Subcutaneous abdominal adipose tissue (tissue), 5 donors: ENCODE measurements around the gene CCDC3.
A peak's percentile ranks its signal among the peaks of the same experiment; 100 is the strongest.

Experiments
- H3K27ac ChIP-seq: one replicate; pipeline ENCODE4 v1.7.0; 2013; ENCODE audit warnings: low read depth, mild to moderate bottlenecking, inconsistent platforms, low read length, moderate library complexity
- H3K27me3 ChIP-seq, 5 donors: one replicate each; pipeline ENCODE4 v1.7.0; 2013; ENCODE audit warnings: low read length in 5 of 5, inconsistent platforms in 1 of 5; ENCODE audit not compliant: control insufficient read depth in 5 of 5, insufficient read depth in 4 of 5
- H3K36me3 ChIP-seq, 5 donors: one replicate each; pipeline ENCODE4 v1.7.0; 2013; ENCODE audit warnings: low read length in 5 of 5; ENCODE audit not compliant: control insufficient read depth in 5 of 5, insufficient read depth in 5 of 5
- H3K4me1 ChIP-seq, 5 donors: one replicate each; pipeline ENCODE4 v1.7.0; 2013; ENCODE audit warnings: low read length in 5 of 5, mild to moderate bottlenecking in 3 of 5, moderate library complexity in 1 of 5; ENCODE audit not compliant: control insufficient read depth in 5 of 5, insufficient read depth in 5 of 5
- H3K4me3 ChIP-seq, 5 donors: one replicate each; pipeline ENCODE4 v1.7.0; 2013; ENCODE audit warnings: low read length in 5 of 5, low read depth in 1 of 5
- H3K9ac ChIP-seq, 5 donors: one replicate each; pipeline ENCODE4 v1.7.0; 2013; ENCODE audit warnings: low read length in 5 of 5, mild to moderate bottlenecking in 4 of 5, moderate library complexity in 3 of 5
- H3K9me3 ChIP-seq, 5 donors: one replicate each; pipeline ENCODE4 v1.7.0; 2013; ENCODE audit warnings: low read length in 5 of 5; ENCODE audit not compliant: control insufficient read depth in 5 of 5
- donor health status: healthy.
- donor health status: healthy.
- donor health status: healthy.
- donor health status: healthy.
- donor health status: healthy.

The CCDC3 gene

GRCh38 chr10:12921163-12921562 lies 80.3 kb downstream of the CCDC3 start:
- Histone ChIP-seq H3K4me1 (peaks cover 0 to 44% (median 31%) of the 10 kb centered on the region in 5 donors), H3K36me3 (no peaks in the 10 kb centered on the region), H3K27ac (peak overlapping the region; percentile 65), H3K9ac (peak overlapping the region in 1 of 5 donors; percentile 9), H3K9me3 (peaks cover 0 to 2% (median 0%) of the 10 kb centered on the region in 5 donors), H3K27me3 (no peaks in the 10 kb centered on the region), H3K4me3 (no peak overlapping the region)

- H3K27ac ChIP-seq, result no peak overlapping the region
- no peaks in the 10 kb centered on the region for H3K27me3 ChIP-seq
- H3K4me1 ChIP-seq, result peaks cover 0 to 41% (median 33%) of the 10 kb centered on the region in 5 donors
- H3K9ac ChIP-seq, result no peak overlapping the region
- H3K4me3 ChIP-seq, result no peak overlapping the region
- no peaks in the 10 kb centered on the region for H3K9me3 ChIP-seq
- no peaks in the 10 kb centered on the region for H3K36me3 ChIP-seq
Observed at GRCh38 chr10:12919574-12919973, 81.9 kb downstream of the CCDC3 start.

GRCh38 chr10:12916587-12916986 lies 84.9 kb downstream of the CCDC3 start:
- no peak overlapping the region for H3K27ac ChIP-seq

GRCh38 chr10:12915637-12916168 lies 85.8 kb downstream of the CCDC3 start:
- Histone ChIP-seq H3K36me3 (no peaks in the 10 kb centered on the region), H3K4me1 (peaks cover 0 to 27% (median 17%) of the 10 kb centered on the region in 5 donors), H3K9me3 (no peaks in the 10 kb centered on the region), H3K27ac (no peak overlapping the region), H3K4me3 (no peak overlapping the region), H3K9ac (peak overlapping the region in 2 of 5 donors; percentile 28 to 60), H3K27me3 (no peaks in the 10 kb centered on the region)

More at GRCh38 chr10:12916587-12916986, 84.9 kb downstream of the CCDC3 start:
- Histone ChIP-seq H3K9ac (no peak overlapping the region), H3K27me3 (no peaks in the 10 kb centered on the region), H3K4me3 (no peak overlapping the region), H3K36me3 (no peaks in the 10 kb centered on the region), H3K4me1 (peaks cover 0 to 35% (median 26%) of the 10 kb centered on the region in 5 donors), H3K9me3 (no peaks in the 10 kb centered on the region)

GRCh38 chr10:12914111-12914510 lies 87.4 kb downstream of the CCDC3 start:
- Histone ChIP-seq H3K4me3 (no peak overlapping the region), H3K27ac (no peak overlapping the region), H3K27me3 (no peaks in the 10 kb centered on the region), H3K4me1 (peaks cover 0 to 23% (median 20%) of the 10 kb centered on the region in 5 donors), H3K9ac (no peak overlapping the region), H3K9me3 (no peaks in the 10 kb centered on the region), H3K36me3 (no peaks in the 10 kb centered on the region)

GRCh38 chr10:12911795-12912194 lies 89.7 kb downstream of the CCDC3 start:
- Histone ChIP-seq H3K27me3 (no peaks in the 10 kb centered on the region), H3K27ac (no peak overlapping the region), H3K4me1 (peaks cover 0 to 32% (median 29%) of the 10 kb centered on the region in 5 donors)

GRCh38 chr10:12910835-12911234 lies 90.7 kb downstream of the CCDC3 start:
- H3K27me3 ChIP-seq, result no peaks in the 10 kb centered on the region
- no peak overlapping the region for H3K4me3 ChIP-seq
- no peak overlapping the region for H3K27ac ChIP-seq
- no peaks in the 10 kb centered on the region for H3K9me3 ChIP-seq
- H3K9ac ChIP-seq, result no peak overlapping the region
- H3K36me3 ChIP-seq, result no peaks in the 10 kb centered on the region
- H3K4me1 ChIP-seq, result peaks cover 0 to 36% (median 29%) of the 10 kb centered on the region in 5 donors

More at GRCh38 chr10:12911795-12912194, 89.7 kb downstream of the CCDC3 start:
- Histone ChIP-seq H3K36me3 (no peaks in the 10 kb centered on the region), H3K9me3 (no peaks in the 10 kb centered on the region), H3K4me3 (no peak overlapping the region), H3K9ac (no peak overlapping the region)

GRCh38 chr10:12909836-12910185 lies 91.7 kb downstream of the CCDC3 start:
- Histone ChIP-seq H3K9ac (no peak overlapping the region), H3K9me3 (no peaks in the 10 kb centered on the region), H3K4me3 (no peak overlapping the region), H3K36me3 (no peaks in the 10 kb centered on the region), H3K27me3 (no peaks in the 10 kb centered on the region), H3K4me1 (peaks cover 0 to 35% (median 20%) of the 10 kb centered on the region in 5 donors), H3K27ac (no peak overlapping the region)

- H3K27ac ChIP-seq, result no peak overlapping the region
- no peaks in the 10 kb centered on the region for H3K9me3 ChIP-seq
- H3K27me3 ChIP-seq, result no peaks in the 10 kb centered on the region
- no peak overlapping the region for H3K4me3 ChIP-seq
- no peaks in the 10 kb centered on the region for H3K36me3 ChIP-seq
- peaks cover 0 to 35% (median 18%) of the 10 kb centered on the region in 5 donors for H3K4me1 ChIP-seq
- no peak overlapping the region for H3K9ac ChIP-seq
Observed at GRCh38 chr10:12909182-12909835, 92.2 kb downstream of the CCDC3 start.

GRCh38 chr10:12908773-12909172 lies 92.7 kb downstream of the CCDC3 start:
- H3K4me1 ChIP-seq, result peaks cover 0 to 35% (median 18%) of the 10 kb centered on the region in 5 donors
- H3K9me3 ChIP-seq, result no peaks in the 10 kb centered on the region
- no peak overlapping the region for H3K9ac ChIP-seq
- H3K36me3 ChIP-seq, result no peaks in the 10 kb centered on the region
- H3K27me3 ChIP-seq, result no peaks in the 10 kb centered on the region
- no peak overlapping the region for H3K27ac ChIP-seq
- no peak overlapping the region for H3K4me3 ChIP-seq
